ENCODE data around the gene ZNF491.
A peak's percentile ranks its signal among the peaks of the same experiment; 100 is the strongest.
"Not testable (repeated sequence)": the region's sequence is repeated elsewhere in the genome, so short reads cannot be mapped to it uniquely, and the experiment has no call there.

ZNF491 gene

GRCh38 chr19:11806354-11807098 lies 8.2 kb downstream of the ZNF491 start:
- DNase-seq (ENCODE audit: low read depth) = no peak

GRCh38 chr19:11807099-11807380 lies 8.7 kb downstream of the ZNF491 start:
- DNase-seq (ENCODE audit: low read depth) = no peak

GRCh38 chr19:11813703-11814028 lies 15.3 kb downstream of the ZNF491 start:
- DNase-seq (ENCODE audit: low read depth) = no peak

GRCh38 chr19:11814029-11814699 lies 15.8 kb downstream of the ZNF491 start, which contains the start of gene ZNF440:
Gene ZNF440, plus strand, starts transcription at chr19:11814273. Its CDS starts 175 bp downstream, at chr19:11814448.
- peak; percentile 59 for DNase-seq (ENCODE audit: low read depth)

GRCh38 chr19:11814700-11815035 lies 16.3 kb downstream of the ZNF491 start:
- DNase-seq (ENCODE audit: low read depth) = no peak

GRCh38 chr19:11821474-11822109 lies 23.3 kb downstream of the ZNF491 start:
- no peak for DNase-seq (ENCODE audit: low read depth)

- not testable (repeated sequence) for DNase-seq (ENCODE audit: low read depth)
Observed at GRCh38 chr19:11828957-11829876, 30.9 kb downstream of the ZNF491 start.

GRCh38 chr19:11832253-11832912 lies 34.1 kb downstream of the ZNF491 start:
- DNase-seq (ENCODE audit: low read depth) = no peak

GRCh38 chr19:11833541-11833940 lies 35.2 kb downstream of the ZNF491 start:
- DNase-seq (ENCODE audit: low read depth) = no peak

GRCh38 chr19:11835626-11836066 lies 37.3 kb downstream of the ZNF491 start:
- DNase-seq (ENCODE audit: low read depth) = not testable (repeated sequence)

GRCh38 chr19:11843722-11844121 lies 45.4 kb downstream of the ZNF491 start:
- DNase-seq (ENCODE audit: low read depth) = no peak

- DNase-seq (ENCODE audit: low read depth) = not testable (repeated sequence)
Observed at GRCh38 chr19:11847615-11848014, 49.3 kb downstream of the ZNF491 start.

- no peak for DNase-seq (ENCODE audit: low read depth)
Observed at GRCh38 chr19:11848200-11848593, 49.9 kb downstream of the ZNF491 start.

- DNase-seq (ENCODE audit: low read depth) = peak; percentile 66
Observed at GRCh38 chr19:11848594-11849469, 50.5 kb downstream of the ZNF491 start, which contains the start of gene ZNF439. Gene ZNF439, plus strand, starts transcription at chr19:11848726. Its CDS starts 142 bp downstream, at chr19:11848868.

GRCh38 chr19:11850289-11850688 lies 52.0 kb downstream of the ZNF491 start:
- DNase-seq (ENCODE audit: low read depth) = not testable (repeated sequence)

- DNase-seq (ENCODE audit: low read depth) = no peak
Observed at GRCh38 chr19:11853358-11853757, 55.0 kb downstream of the ZNF491 start.

GRCh38 chr19:11856596-11857250 lies 58.4 kb downstream of the ZNF491 start:
- DNase-seq (ENCODE audit: low read depth) = no peak

Data from T-helper 22 cell (primary cell).